ENCODE results near the gene MVD.

Gene MVD

GRCh38 chr16:88638323-88639230 lies 24.3 kb downstream of the MVD start, which contains the start of gene IL17C:
IL17C (plus strand) TSS chr16:88638572; CDS start chr16:88638642, 70 bp downstream.
- FAIRE-seq, result no peak

GRCh38 chr16:88636488-88637265 lies 26.2 kb downstream of the MVD start:
- FAIRE-seq, result no peak

- FAIRE-seq, result no peak
These were observed 27.1 kb downstream of the MVD start for GRCh38 chr16:88635671-88636319.

GRCh38 chr16:88634994-88635670 lies 27.8 kb downstream of the MVD start:
- no peak for FAIRE-seq

- FAIRE-seq, result no peak
These were observed 28.5 kb downstream of the MVD start for GRCh38 chr16:88634141-88634993.

DNA sequence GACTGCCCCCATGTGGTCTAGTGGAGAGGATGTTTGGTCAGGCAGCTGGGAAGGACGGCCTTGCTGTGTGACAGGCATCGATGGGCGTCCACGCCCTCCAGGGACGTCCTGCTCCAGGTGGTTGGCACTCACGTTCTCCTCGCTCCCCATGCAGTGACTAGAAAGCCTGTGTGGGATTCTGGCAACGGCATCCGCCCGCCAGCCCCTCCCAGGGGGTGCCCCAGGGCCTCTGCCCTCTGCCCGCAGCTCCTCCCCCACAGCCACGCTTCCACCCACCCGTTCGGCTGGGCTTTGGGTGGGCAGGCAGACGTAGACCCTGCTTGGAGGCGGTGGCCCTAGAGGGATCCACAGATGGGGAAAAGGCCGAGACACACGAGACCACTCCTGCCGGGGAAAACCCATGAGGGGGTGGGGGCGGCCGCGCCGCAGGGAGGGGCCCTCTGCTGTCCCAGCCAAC lies 29.2 kb downstream of the MVD start:
- no peak for FAIRE-seq

DNA sequence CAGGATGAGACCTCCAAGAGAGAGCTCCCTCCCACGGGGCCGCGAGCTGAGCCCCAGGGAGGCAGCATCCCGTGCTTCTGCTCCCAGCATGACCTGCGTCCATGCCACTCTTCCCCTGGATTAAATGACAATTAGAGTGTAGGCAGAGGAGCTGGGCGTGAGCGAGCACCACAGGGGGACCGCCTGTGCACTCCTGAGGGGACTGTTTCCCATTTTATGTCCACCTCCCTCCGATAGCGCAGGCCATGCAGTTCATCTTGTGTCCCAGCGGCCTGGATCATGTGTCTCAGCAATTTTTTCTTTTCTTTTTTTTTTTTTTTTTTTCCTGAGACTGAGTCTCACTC lies 30.3 kb downstream of the MVD start:
- no peak for FAIRE-seq

DNA sequence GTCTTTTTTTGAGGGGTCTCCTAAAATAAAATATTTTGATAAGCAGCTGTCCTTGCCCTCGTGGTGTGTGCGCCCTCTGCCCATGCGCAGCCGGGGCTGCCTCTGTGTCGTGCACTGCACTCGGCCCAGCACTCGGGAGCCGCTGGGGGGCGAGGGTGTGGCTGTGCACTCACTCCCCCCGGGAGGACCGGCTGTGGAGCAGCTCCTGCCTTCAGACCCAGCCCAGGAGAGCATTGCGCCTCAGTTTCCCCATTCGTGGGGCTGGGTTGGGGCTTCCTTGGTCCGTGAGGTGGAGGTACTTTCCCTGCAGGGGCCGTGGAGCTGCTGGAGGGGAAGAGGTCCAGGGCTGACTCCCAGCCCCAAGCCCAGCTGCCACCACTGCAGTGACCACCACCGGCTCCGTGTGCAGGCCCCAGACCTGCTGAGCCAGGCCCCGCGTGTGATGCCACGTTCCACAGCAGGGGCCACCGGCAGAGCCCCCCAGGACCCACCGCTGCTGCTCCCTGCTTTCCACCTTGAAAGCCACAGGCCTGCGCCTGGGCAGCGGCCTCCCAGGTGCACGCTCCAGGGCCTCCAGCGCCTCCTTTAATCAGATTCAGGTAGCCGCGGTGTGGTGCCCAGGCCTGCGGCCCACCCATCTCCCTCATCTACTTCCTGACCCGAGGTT lies 30.8 kb downstream of the MVD start:
- no peak for FAIRE-seq

GRCh38 chr16:88631384-88631783 lies 31.5 kb downstream of the MVD start:
- no peak for FAIRE-seq

GRCh38 chr16:88630941-88631340 lies 31.9 kb downstream of the MVD start:
- FAIRE-seq, result no peak

DNA sequence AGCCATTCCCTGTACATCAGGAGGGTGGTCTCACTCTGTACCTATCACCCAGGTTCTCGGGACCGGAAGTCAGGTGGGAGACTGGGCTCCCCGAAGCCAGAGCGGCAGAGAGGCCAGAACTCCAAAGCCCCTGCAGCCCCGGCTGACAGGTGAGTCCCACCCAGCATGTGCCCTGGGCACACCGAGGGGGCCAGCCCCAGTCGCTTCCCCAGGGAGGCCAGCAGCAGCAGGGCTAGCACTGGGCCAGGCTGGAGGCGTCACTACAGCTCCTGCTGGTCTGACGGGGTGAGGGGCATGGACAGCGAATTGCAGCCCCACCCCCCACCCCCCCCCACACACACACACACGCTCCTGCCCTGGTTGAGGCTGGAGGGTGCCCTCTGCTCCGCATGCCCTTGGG lies 32.5 kb downstream of the MVD start:
- FAIRE-seq, result no peak

GRCh38 chr16:88629835-88630234 lies 33.1 kb downstream of the MVD start:
- FAIRE-seq, result no peak

- no peak for FAIRE-seq
These were observed 34.3 kb downstream of the MVD start for GRCh38 chr16:88628512-88628974.

- no peak for FAIRE-seq
These were observed 35.1 kb downstream of the MVD start for GRCh38 chr16:88627531-88628411.

DNA sequence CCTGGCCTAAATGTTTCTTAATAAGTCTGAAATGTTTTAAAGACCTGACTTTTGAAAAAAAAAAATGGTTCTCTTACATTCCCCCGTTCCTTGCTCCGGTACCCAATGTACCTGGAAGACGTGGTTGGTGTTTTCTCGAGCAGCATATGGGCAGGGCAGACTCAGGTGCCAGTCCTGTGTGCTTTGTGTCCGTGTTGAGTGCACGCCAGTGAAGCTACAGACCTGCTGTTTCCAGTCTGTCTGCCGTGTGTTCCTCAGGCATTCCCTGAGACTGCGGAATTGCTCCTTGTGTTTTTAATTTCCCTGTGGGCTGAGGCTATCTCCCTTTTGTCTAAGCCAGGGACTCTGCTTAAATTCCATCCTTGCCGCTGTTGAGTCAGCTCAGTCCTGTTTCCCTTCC lies 36.2 kb downstream of the MVD start:
- no peak for FAIRE-seq

DNA sequence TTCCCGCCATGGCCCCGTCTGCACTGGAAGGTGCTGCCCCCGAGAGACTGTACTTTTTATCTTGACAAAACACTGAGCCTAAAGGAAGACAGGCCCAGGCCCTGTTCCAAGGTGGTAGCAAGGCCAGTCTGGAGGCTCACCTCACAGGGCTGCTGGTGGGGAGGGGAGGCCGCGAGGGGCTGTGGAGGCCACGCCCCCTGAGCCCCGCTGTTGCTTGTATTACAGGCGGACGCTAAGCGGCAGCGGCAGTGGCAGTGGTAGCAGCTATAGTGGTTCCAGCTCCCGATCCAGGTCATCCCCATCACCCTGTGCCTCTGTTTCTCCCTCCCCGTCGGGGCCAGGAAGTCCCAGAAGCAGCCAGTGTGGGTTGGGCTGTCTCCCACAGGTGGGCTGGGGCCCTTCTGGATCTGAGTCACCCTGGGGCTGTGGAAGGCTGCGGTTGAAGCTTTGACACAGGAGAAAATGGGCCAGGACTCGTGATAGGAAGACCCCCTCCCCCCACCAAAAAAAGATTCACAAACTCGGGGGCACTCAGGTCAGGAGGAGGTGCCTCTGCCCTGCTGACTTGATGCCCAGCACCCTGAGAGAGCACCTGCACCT lies 37.8 kb downstream of the MVD start:
- FAIRE-seq, result no peak

- FAIRE-seq, result no peak
These were observed 38.4 kb downstream of the MVD start for GRCh38 chr16:88624481-88624880.

GRCh38 chr16:88623858-88624257 lies 39.0 kb downstream of the MVD start:
- no peak for FAIRE-seq

DNA sequence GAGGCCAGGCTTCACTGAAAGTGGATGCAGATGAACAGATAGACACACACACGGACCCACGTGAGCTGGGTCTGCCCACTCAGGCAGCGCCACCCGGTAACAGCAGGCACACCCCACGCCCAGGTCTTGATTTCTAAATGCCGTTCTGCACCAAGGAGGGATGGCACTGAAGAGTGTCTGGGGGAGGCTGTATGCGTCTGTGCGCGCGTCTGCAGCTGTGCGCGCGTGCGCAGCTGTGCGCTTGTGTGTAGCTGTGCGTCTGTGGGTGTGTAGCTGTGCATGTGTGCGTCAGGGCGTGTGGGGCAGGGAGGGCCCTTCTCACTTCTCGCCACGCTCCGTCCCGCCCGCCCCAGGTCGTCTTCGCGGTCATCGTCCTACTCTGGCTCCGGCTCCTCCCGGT lies 40.0 kb downstream of the MVD start:
- FAIRE-seq, result no peak

GRCh38 chr16:88622125-88622524 lies 40.8 kb downstream of the MVD start:
- no peak for FAIRE-seq
